ENCODE measurements around the gene MEFV. TPM values are rescaled to one million over a fixed set of nuclear protein-coding genes. Genes with fewer than 3 reads are reported as not detected.

The MEFV gene
- polyA plus RNA-seq, 3 donors, result 37.7 to 78.0 (median 73.2) TPM

DNA sequence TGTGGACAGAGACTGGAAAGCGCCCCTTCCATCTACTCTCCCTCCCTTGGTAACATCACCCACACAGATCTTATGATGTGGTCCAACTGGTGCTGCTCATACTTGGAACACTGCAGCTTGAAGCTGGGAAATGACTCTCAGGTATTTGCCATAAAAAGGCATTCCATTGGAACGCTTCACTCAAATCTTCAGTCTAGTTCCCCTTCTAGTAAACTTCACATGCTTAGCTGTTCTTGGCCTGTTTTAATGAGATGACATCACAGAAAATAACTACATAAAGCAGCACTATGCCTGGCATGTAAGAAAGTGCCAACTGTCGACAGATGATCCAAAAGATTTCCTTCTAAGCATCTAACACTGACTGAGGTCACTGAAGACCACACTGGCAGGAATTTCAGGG is 36.2 kb upstream of the MEFV start:
- Histone ChIP-seq H3K27ac (ENCODE audit: low read depth in 1 of 2, low read length in 2 of 2) (no peak overlapping the region), H3K4me3 (replicated peaks in 1 of 3; ENCODE audit: low read depth in 2 of 3, low read length in 3 of 3) (no peak overlapping the region), H3K9me3 (replicated peaks in 1 of 2; ENCODE audit: control insufficient read depth in 1 of 2, insufficient read depth in 1 of 2, low read length in 2 of 2) (peaks cover 94 to 98% of the 10 kb centered on the region in 2 donors), H3K27me3 (ENCODE audit: control insufficient read depth in 2 of 2, insufficient read depth in 2 of 2, low read length in 2 of 2) (no peaks in the 10 kb centered on the region), H3K9ac (ENCODE audit: insufficient read depth, low read length, poor library complexity, severe bottlenecking) (no peak overlapping the region), H3K4me1 (ENCODE audit: control insufficient read depth in 1 of 2, insufficient read depth in 2 of 2, low read length in 2 of 2) (no peaks in the 10 kb centered on the region), H2AFZ (ENCODE audit: insufficient read depth, low read depth, low read length, poor library complexity, severe bottlenecking) (no peak overlapping the region), H4K20me1 (ENCODE audit: insufficient read depth, low read length) (no peaks in the 10 kb centered on the region), H3K4me2 (replicated peaks; ENCODE audit: extremely low read depth, low read length, poor library complexity, severe bottlenecking) (no peak overlapping the region), H3K36me3 (replicated peaks in 1 of 2; ENCODE audit: control insufficient read depth in 1 of 2, insufficient read depth in 2 of 2, low read length in 2 of 2) (peaks cover 32 to 60% of the 10 kb centered on the region in 2 donors), H3K79me2 (ENCODE audit: insufficient read depth, low read length) (peaks cover 19% of the 10 kb centered on the region)
- DNase-seq, result no peak
- Mint-ChIP-seq H3K4me3 (no peak overlapping the region), H3K4me1 (no peaks in the 10 kb centered on the region), H3K27ac (peak overlapping the region in 1 of 7 donors; percentile 24), H3K9me3 (peaks cover 77 to 100% (median 97%) of the 10 kb centered on the region in 7 donors), H3K36me3 (peaks cover 57 to 67% of the 10 kb centered on the region in 2 donors), H3K27me3 (ENCODE audit: low read depth in 3 of 3) (peaks cover 3 to 8% (median 4%) of the 10 kb centered on the region in 3 donors)
- WGBS (ENCODE audit: insufficient coverage), result 100% methylated on average over 1 of the region's 3 CpGs
- TF ChIP-seq CTCF (IDR thresholded peaks at IDR 0.05), result no peak
- intact Hi-C loops (cut with micrococcal nuclease), result no loop called here

DNA sequence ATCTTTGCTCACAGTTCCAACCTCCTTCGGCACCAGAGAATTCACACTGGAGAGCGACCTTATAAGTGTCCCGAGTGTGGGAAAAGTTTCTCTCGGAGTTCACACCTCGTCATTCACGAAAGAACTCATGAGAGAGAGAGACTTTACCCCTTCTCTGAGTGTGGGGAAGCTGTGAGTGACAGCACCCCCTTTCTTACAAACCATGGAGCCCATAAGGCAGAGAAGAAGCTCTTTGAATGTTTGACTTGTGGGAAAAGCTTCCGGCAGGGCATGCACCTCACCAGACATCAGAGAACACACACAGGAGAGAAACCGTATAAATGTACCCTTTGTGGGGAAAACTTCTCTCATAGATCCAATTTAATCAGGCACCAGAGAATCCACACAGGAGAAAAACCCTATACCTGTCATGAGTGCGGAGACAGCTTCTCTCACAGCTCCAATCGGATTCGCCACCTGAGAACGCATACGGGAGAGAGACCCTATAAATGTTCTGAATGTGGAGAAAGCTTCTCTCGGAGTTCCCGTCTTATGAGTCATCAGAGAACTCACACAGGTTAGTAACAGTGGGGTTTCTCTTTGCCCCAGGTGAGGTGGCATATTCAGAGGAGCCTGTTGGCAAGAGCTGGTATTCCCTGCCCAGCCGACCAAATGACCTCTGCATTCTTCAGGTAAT is 33.7 kb upstream of the MEFV start:
- Histone ChIP-seq H3K27ac (ENCODE audit: low read depth in 1 of 2, low read length in 2 of 2) (no peak overlapping the region), H3K79me2 (ENCODE audit: insufficient read depth, low read length) (peaks cover 43% of the 10 kb centered on the region), H3K4me1 (ENCODE audit: control insufficient read depth in 1 of 2, insufficient read depth in 2 of 2, low read length in 2 of 2) (peaks cover 2 to 4% of the 10 kb centered on the region in 2 donors), H3K9ac (ENCODE audit: insufficient read depth, low read length, poor library complexity, severe bottlenecking) (no peak overlapping the region), H3K4me2 (replicated peaks; ENCODE audit: extremely low read depth, low read length, poor library complexity, severe bottlenecking) (no peak overlapping the region), H3K4me3 (replicated peaks in 1 of 3; ENCODE audit: low read depth in 2 of 3, low read length in 3 of 3) (peak overlapping the region in 1 of 3 experiments; percentile 42), H3K9me3 (replicated peaks in 1 of 2; ENCODE audit: control insufficient read depth in 1 of 2, insufficient read depth in 1 of 2, low read length in 2 of 2) (peaks cover 91 to 97% of the 10 kb centered on the region in 2 donors), H3K36me3 (replicated peaks in 1 of 2; ENCODE audit: control insufficient read depth in 1 of 2, insufficient read depth in 2 of 2, low read length in 2 of 2) (peaks cover 51 to 84% of the 10 kb centered on the region in 2 donors), H2AFZ (ENCODE audit: insufficient read depth, low read depth, low read length, poor library complexity, severe bottlenecking) (no peak overlapping the region), H3K27me3 (ENCODE audit: control insufficient read depth in 2 of 2, insufficient read depth in 2 of 2, low read length in 2 of 2) (no peaks in the 10 kb centered on the region), H4K20me1 (ENCODE audit: insufficient read depth, low read length) (peaks cover under 1% of the 10 kb centered on the region)
- H3K36me3 Mint-ChIP-seq, result peaks cover 76 to 82% of the 10 kb centered on the region in 2 donors
- peaks cover 2% of the 10 kb centered on the region for H3K4me1 Mint-ChIP-seq
- 100% methylated on average over 5 of the region's 16 CpGs for WGBS (ENCODE audit: insufficient coverage)
- H3K27me3 Mint-ChIP-seq (ENCODE audit: low read depth in 3 of 3), result peaks cover 0 to 4% (median 3%) of the 10 kb centered on the region in 3 donors
- DNase-seq, result no peak
- intact Hi-C loops (cut with micrococcal nuclease), result no loop called here
- no peak overlapping the region for H3K27ac Mint-ChIP-seq
- no peak overlapping the region for H3K4me3 Mint-ChIP-seq
- peaks cover 75 to 99% (median 96%) of the 10 kb centered on the region in 7 donors for H3K9me3 Mint-ChIP-seq
- no peak for TF ChIP-seq CTCF (IDR thresholded peaks at IDR 0.05)
